HepG2 (cell line): ENCODE data around the gene STK39. TPM values are rescaled to one million over a fixed set of nuclear protein-coding genes. Genes with fewer than 3 reads are reported as not detected.

Experiments
- ATAC-seq: fragments of 200-7000 bp; cut with Tn5 transposase; 3 replicates; pipeline ENCODE4 v1.9.1; 2020; ENCODE audit warnings: mild to moderate bottlenecking, moderate library complexity
- BruUV-seq: library from RNA; stranded (reverse); fragments of 400-500 nt; replicated peaks from 2 replicates; lab custom pipeline; 2021; lab: Mats Ljungman, UMichigan
- CTCF ChIA-PET: fragments of 300-600 bp; formaldehyde crosslinking; extraction: SDS; loops from one replicate; lab custom pipeline; 2021; ENCODE audit warnings: low total read pairs, inconsistent platforms, low intra/inter-chr PET ratio; lab: Yijun Ruan, JAX
- POLR2A ChIA-PET: fragments of 350-600 bp; sonication (Branson Sonifier 250); formaldehyde crosslinking; loops from one replicate; lab custom pipeline; 2020; ENCODE audit warnings: antibody characterized with exemption, inconsistent platforms; lab: Yijun Ruan, JAX
- DNase-seq: peaks from one replicate; pipeline ENCODE4 v3.0.0-alpha.2; 2015; ENCODE audit warnings: low spot score
- FAIRE-seq: peaks from 3 replicates; lab custom pipeline; 2011; peaks lifted over from hg19 to GRCh38; lab: Jason Lieb, UNC
- H2AFZ ChIP-seq: one replicate; pipeline ENCODE4 v1.6.1; 2011; ENCODE audit warnings: low read length, inconsistent platforms
- H3K27ac ChIP-seq: fragments of 300-600 bp; 3 replicates; pipeline ENCODE4 v1.8.0; 2011; ENCODE audit warnings: mixed run types, mild to moderate bottlenecking, mixed read lengths, low read length, inconsistent platforms; ENCODE audit not compliant: insufficient read depth; ENCODE audit errors: extremely low read length
- H3K27me3 ChIP-seq, 2 experiments: fragments of 200-600 bp in 1 of 2; 2 replicates in 1 of 2; 3 replicates in 1 of 2; pipeline versions ENCODE4 v1.6.0 to v1.8.0; 2011; ENCODE audit warnings: low read length in 2 of 2, mild to moderate bottlenecking in 2 of 2, moderate library complexity in 2 of 2, inconsistent platforms in 1 of 2; ENCODE audit not compliant: insufficient read depth in 2 of 2, control insufficient read depth in 1 of 2
- H3K36me3 ChIP-seq, 2 experiments: fragments of 200-600 bp in 1 of 2; replicated peaks in 1 of 2; 2 replicates in 1 of 2; 3 replicates in 1 of 2; pipeline versions ENCODE4 v1.5.1 to v1.8.0; 2011; ENCODE audit warnings: low read length in 2 of 2, inconsistent platforms in 1 of 2; ENCODE audit not compliant: insufficient read depth in 2 of 2, control insufficient read depth in 1 of 2
- H3K4me1 ChIP-seq: 2 replicates; pipeline ENCODE4 v1.5.1; 2012; ENCODE audit warnings: low read length, inconsistent platforms; ENCODE audit not compliant: insufficient read depth
- H3K4me2 ChIP-seq: 2 replicates; pipeline ENCODE4 v1.6.0; 2011; ENCODE audit warnings: low read depth, low read length, inconsistent platforms
- H3K4me3 ChIP-seq, 3 experiments: fragments of 200-600 bp in 1 of 3; sonication (generic), shearing (Covaris generic) in 1 of 3; replicated peaks in 1 of 3; 2 replicates each; pipeline ENCODE4 v1.5.1; 2011 to 2016; ENCODE audit warnings: low read length in 3 of 3, inconsistent platforms in 2 of 3, low read depth in 2 of 3, mild to moderate bottlenecking in 2 of 3, control low read depth in 1 of 3, mixed read lengths in 1 of 3; ENCODE audit not compliant: insufficient read depth in 1 of 3
- H3K79me2 ChIP-seq: one replicate; pipeline ENCODE4 v1.6.1; 2011; ENCODE audit warnings: low read length, inconsistent platforms; ENCODE audit not compliant: insufficient read depth
- H3K9ac ChIP-seq: 2 replicates; pipeline ENCODE4 v1.6.0; 2011; ENCODE audit warnings: mild to moderate bottlenecking, low read depth, low read length, inconsistent platforms; ENCODE audit not compliant: insufficient read depth
- H3K9me3 ChIP-seq: 2 replicates; pipeline ENCODE4 v1.5.1; 2012; ENCODE audit warnings: mild to moderate bottlenecking, low read length
- H4K20me1 ChIP-seq: 2 replicates; pipeline ENCODE4 v1.6.0; 2011; ENCODE audit warnings: inconsistent platforms, mild to moderate bottlenecking, low read length, moderate library complexity; ENCODE audit not compliant: insufficient read depth
- IKZF1 ChIP-seq: fragments of 450-650 bp; IDR thresholded peaks from 2 replicates; pipeline ENCODE4 v1.7.1; 2016
- MAFF ChIP-seq: IDR thresholded peaks from 2 replicates; pipeline ENCODE4 v1.6.1; 2011; ENCODE audit warnings: low read depth, low read length, improper control_type of control experiment
- MAFK ChIP-seq, 2 experiments: IDR thresholded peaks in 1 of 2; conservative IDR thresholded peaks in 1 of 2; 2 replicates each; pipeline ENCODE4 v1.6.1; 2011; ENCODE audit warnings: improper control_type of control experiment in 2 of 2, low read length in 2 of 2
- RNF2 ChIP-seq: fragments of 450-650 bp; conservative IDR thresholded peaks from 2 replicates; pipeline ENCODE4 v1.6.1; 2016; ENCODE audit warnings: low read depth
- SOX5 ChIP-seq: IDR thresholded peaks from 2 replicates; pipeline ENCODE4 v1.6.1; 2016; ENCODE audit warnings: borderline replicate concordance
- TEAD2 ChIP-seq: sonication (generic); formaldehyde crosslinking; IDR thresholded peaks from 2 replicates; pipeline ENCODE4 v1.9.0; 2021; ENCODE audit warnings: missing genetic modification reagents
- ZNF501 ChIP-seq: sonication (generic); formaldehyde crosslinking; IDR thresholded peaks from 2 replicates; pipeline ENCODE4 v1.5.1; 2020; ENCODE audit warnings: mild to moderate bottlenecking, moderate library complexity, missing genetic modification reagents
- WGBS: methylation state at CpG from one replicate; pipeline ENCODE4 v1.1.6; 2017; ENCODE audit warnings: low lambda C conversion rate; 5-methylcytosine and 5-hydroxymethylcytosine counted together
- in situ Hi-C: cut with HindIII; loops from 2 replicates; pipeline ENCODE4 v1.10.0; 2017; ENCODE audit warnings: low pct_unique_long_range_greater_than_20kb; ENCODE audit not compliant: extremely low pct_ligation_motif_present
- intact Hi-C: fragments of 100-400 bp; cut with micrococcal nuclease; formaldehyde crosslinking; loops from one replicate; pipeline ENCODE4 v1.10.0; 2022; ENCODE audit not compliant: unreplicated experiment
- polyA plus RNA-seq, 8 experiments: library from polyadenylated mRNA; depleted of rRNA in 3 of 8; stranded (reverse) in 7 of 8; unstranded in 1 of 8; fragments of >200 nt; fragmentation: Illumina TruSeq in 4 of 8; extraction: Trizol in 4 of 8; gene quantifications; 2 replicates each; pipeline versions ENCODE4 v1.2.1 to v1.2.3, GENCODE V29; 2011 to 2016; ENCODE audit warnings: low read depth in 4 of 8, missing spikeins in 1 of 8, mixed read lengths in 1 of 8; ENCODE audit not compliant: insufficient read depth in 1 of 8
- total RNA-seq, 5 experiments: library from RNA; depleted of rRNA; stranded (reverse); fragments of >200 nt; fragmentation: Illumina TruSeq; extraction: Trizol; gene quantifications; 2 replicates each; pipeline ENCODE4 v1.2.3, GENCODE V29; 2016; ENCODE audit warnings: low read depth in 1 of 5
- TF ChIP-seq, protein P1 (sequence below): sonication (generic); formaldehyde crosslinking; conservative IDR thresholded peaks from 2 replicates; pipeline ENCODE4 v1.4.0; 2020; ENCODE audit warnings: mild to moderate bottlenecking, missing genetic modification reagents, moderate library complexity
- TF ChIP-seq, protein P2 (sequence below): sonication (generic); formaldehyde crosslinking; IDR thresholded peaks from 2 replicates; pipeline ENCODE4 v1.4.0; 2020; ENCODE audit warnings: missing genetic modification reagents

Gene STK39
- total and polyA plus RNA-seq, 2 of the 13 experiments (the other 11 are each of a cell fraction or from before 2014, with no cell fraction given), result 27.3 to 38.4 TPM

DNA sequence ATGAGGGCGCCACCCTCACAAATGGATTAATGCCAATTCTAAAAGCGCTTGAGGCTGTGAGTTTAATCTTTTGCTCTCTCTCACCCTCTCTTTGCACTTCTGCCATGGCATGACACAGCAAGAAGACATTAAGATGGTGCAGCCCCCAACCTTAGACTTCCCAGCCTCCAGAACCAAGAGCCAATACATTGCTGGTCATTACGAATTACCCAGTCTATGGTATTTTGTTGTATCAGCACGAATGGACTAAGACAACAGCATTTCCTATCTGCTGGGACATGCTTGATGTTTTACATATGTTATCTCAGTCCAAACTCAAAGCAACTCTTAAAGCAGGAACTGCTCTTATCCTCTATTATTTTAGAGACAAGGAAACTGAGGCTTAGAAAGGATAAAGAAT lies 222.9 kb downstream of the STK39 start:
- Histone ChIP-seq H4K20me1 (no peaks in the 10 kb centered on the region), H3K27ac (no peak overlapping the region), H3K4me3 (no peak overlapping the region), H3K4me1 (peaks cover 13% of the 10 kb centered on the region), H3K9me3 (no peaks in the 10 kb centered on the region), H3K79me2 (no peaks in the 10 kb centered on the region), H3K4me2 (no peak overlapping the region), H3K9ac (no peak overlapping the region), H2AFZ (no peak overlapping the region), H3K27me3 (no peaks in the 10 kb centered on the region), H3K36me3 (peaks cover 8 to 24% of the 10 kb centered on the region in 2 experiments)
- DNase-seq, result no peak
- WGBS, result 97% methylated on average over 4 of the region's 4 CpGs
- CTCF ChIA-PET, result no interaction called here
- in situ Hi-C loops (no loop called here), intact Hi-C loops (no loop called here)
- no peak for FAIRE-seq
- BruUV-seq, result no TSS peak
- TF ChIP-seq MAFF, result 0 out of 2 replicates have a peak, but pooled peaks have one; percentile 23
- TF ChIP-seq MAFK (conservative IDR thresholded peaks at IDR 0.05 in 1 of 2, IDR thresholded peaks at IDR 0.05 in 1 of 2; ENCODE audit: low read length in 2 of 2), result peak; percentile 54 to 60
- TF ChIP-seq TEAD2, result no peak
- ATAC-seq, result no peak
- POLR2A ChIA-PET, result interaction anchor here (0.6 kb wide), 1 partner anchor 211 kb away, joined by 6 read pairs; no protein-coding TSS in a partner anchor

DNA sequence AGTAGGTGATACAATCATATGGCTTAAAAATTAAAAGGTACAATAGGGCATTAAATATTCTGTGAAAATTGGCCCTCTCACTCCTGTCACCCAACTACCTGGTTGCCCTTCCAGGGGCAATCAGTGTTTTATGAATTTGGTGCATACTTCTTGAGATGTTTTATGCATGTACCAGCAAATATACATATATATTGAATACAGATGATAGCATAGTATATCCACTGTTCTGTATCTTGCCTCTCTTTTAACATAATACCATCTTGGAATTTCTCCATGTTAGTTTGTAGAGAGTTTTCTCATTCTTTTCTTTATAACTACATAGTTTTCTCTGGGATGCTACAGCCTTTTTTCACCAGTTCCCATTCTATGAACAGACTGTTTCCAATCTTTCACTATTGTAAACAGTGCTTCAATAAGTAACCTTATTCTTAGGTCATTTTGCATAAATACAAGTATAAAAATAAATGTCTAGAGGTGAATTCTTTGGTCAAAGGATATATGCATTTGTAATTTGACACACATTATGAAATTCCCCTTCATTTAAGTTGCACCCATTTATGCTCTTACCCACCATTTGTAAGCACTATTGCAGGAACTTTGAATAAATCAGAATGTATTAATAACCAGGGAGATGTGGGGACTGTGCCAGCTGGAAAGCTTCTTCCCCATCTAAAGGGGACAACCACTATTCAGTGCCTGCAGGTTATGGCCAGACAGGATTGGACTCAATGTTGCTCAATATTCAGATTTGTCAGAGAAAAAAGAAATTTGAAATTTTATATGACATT lies 225.4 kb downstream of the STK39 start:
- H2AFZ ChIP-seq, result no peak overlapping the region
- H3K79me2 ChIP-seq, result no peaks in the 10 kb centered on the region
- intact Hi-C loops, result no loop called here
- no peaks in the 10 kb centered on the region for H4K20me1 ChIP-seq
- no peak overlapping the region for H3K9ac ChIP-seq
- H3K4me3 ChIP-seq, result no peak overlapping the region
- H3K4me1 ChIP-seq, result no peaks in the 10 kb centered on the region
- peaks cover 8 to 24% of the 10 kb centered on the region in 2 experiments; a peak in 4 of 5 replicates for H3K36me3 ChIP-seq
- H3K27ac ChIP-seq, result no peak overlapping the region
- TF ChIP-seq RNF2, result no peak
- no peak for TF ChIP-seq SOX5 (CRISPR knock-in tag)
- TF ChIP-seq ZNF501 (CRISPR knock-in tag), result no peak
- TF ChIP-seq, protein P1, sequence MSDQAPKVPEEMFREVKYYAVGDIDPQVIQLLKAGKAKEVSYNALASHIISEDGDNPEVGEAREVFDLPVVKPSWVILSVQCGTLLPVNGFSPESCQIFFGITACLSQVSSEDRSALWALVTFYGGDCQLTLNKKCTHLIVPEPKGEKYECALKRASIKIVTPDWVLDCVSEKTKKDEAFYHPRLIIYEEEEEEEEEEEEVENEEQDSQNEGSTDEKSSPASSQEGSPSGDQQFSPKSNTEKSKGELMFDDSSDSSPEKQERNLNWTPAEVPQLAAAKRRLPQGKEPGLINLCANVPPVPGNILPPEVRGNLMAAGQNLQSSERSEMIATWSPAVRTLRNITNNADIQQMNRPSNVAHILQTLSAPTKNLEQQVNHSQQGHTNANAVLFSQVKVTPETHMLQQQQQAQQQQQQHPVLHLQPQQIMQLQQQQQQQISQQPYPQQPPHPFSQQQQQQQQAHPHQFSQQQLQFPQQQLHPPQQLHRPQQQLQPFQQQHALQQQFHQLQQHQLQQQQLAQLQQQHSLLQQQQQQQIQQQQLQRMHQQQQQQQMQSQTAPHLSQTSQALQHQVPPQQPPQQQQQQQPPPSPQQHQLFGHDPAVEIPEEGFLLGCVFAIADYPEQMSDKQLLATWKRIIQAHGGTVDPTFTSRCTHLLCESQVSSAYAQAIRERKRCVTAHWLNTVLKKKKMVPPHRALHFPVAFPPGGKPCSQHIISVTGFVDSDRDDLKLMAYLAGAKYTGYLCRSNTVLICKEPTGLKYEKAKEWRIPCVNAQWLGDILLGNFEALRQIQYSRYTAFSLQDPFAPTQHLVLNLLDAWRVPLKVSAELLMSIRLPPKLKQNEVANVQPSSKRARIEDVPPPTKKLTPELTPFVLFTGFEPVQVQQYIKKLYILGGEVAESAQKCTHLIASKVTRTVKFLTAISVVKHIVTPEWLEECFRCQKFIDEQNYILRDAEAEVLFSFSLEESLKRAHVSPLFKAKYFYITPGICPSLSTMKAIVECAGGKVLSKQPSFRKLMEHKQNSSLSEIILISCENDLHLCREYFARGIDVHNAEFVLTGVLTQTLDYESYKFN (CRISPR knock-in tag), result no peak
- TF ChIP-seq, protein P2, sequence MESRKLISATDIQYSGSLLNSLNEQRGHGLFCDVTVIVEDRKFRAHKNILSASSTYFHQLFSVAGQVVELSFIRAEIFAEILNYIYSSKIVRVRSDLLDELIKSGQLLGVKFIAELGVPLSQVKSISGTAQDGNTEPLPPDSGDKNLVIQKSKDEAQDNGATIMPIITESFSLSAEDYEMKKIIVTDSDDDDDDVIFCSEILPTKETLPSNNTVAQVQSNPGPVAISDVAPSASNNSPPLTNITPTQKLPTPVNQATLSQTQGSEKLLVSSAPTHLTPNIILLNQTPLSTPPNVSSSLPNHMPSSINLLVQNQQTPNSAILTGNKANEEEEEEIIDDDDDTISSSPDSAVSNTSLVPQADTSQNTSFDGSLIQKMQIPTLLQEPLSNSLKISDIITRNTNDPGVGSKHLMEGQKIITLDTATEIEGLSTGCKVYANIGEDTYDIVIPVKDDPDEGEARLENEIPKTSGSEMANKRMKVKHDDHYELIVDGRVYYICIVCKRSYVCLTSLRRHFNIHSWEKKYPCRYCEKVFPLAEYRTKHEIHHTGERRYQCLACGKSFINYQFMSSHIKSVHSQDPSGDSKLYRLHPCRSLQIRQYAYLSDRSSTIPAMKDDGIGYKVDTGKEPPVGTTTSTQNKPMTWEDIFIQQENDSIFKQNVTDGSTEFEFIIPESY, result no peak
- TF ChIP-seq IKZF1, result no peak
- no peak for ATAC-seq
- H3K27me3 ChIP-seq, result no peaks in the 10 kb centered on the region
- no peak for DNase-seq
- POLR2A ChIA-PET, result no interaction called here
- BruUV-seq, result no TSS peak
- in situ Hi-C loops, result no loop called here
- no peak overlapping the region for H3K4me2 ChIP-seq
- no peaks in the 10 kb centered on the region for H3K9me3 ChIP-seq
- CTCF ChIA-PET, result no interaction called here
- FAIRE-seq, result no peak
